Esophagus squamous epithelium (tissue), 4 donors: ENCODE data around the gene KBTBD3.

Source experiments
- POLR2A ChIP-seq, 4 donors: fragments of 450-650 bp; IDR thresholded peaks; one replicate each; pipeline ENCODE4 v1.6.1; 2017; ENCODE audit warnings: antibody characterized with exemption in 4 of 4, mild to moderate bottlenecking in 4 of 4, moderate library complexity in 3 of 4
- TF ChIP-seq, protein P1 (sequence below), 6 experiments: fragments of 450-650 bp in 4 of 6; fragments of 200-600 bp in 2 of 6; sonication (generic) in 2 of 6; IDR thresholded peaks; one replicate each; pipeline ENCODE4 v1.5.1; 2016 to 2019; ENCODE audit warnings: antibody characterized with exemption in 6 of 6, mild to moderate bottlenecking in 4 of 6, moderate library complexity in 4 of 6

DNA sequence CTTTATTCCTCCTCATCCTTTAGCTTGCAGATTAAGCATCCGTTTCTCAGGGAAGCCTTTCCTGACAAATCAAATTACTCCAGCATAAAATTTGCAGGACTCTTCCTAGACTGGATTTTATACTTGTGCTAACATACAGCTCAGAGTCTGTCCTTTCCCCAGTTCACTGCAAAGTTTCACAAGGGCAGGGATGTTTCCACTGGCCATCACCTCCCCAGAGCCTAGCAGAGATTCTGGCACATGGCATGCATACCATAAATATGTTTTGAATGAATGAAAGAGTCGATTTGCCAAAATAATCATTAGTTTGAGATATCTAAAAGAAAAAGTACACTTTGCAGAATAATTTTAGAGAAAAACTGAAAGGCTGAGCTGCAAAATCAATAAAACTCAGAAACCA is 65.7 kb downstream of the KBTBD3 start:
- TF ChIP-seq, protein P1, sequence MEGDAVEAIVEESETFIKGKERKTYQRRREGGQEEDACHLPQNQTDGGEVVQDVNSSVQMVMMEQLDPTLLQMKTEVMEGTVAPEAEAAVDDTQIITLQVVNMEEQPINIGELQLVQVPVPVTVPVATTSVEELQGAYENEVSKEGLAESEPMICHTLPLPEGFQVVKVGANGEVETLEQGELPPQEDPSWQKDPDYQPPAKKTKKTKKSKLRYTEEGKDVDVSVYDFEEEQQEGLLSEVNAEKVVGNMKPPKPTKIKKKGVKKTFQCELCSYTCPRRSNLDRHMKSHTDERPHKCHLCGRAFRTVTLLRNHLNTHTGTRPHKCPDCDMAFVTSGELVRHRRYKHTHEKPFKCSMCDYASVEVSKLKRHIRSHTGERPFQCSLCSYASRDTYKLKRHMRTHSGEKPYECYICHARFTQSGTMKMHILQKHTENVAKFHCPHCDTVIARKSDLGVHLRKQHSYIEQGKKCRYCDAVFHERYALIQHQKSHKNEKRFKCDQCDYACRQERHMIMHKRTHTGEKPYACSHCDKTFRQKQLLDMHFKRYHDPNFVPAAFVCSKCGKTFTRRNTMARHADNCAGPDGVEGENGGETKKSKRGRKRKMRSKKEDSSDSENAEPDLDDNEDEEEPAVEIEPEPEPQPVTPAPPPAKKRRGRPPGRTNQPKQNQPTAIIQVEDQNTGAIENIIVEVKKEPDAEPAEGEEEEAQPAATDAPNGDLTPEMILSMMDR (IDR thresholded peaks at IDR 0.05) = no peak
- TF ChIP-seq POLR2A (IDR thresholded peaks at IDR 0.05) = no peak
